ENCODE results near the gene CARD11. TPM values are rescaled to one million over a fixed set of nuclear protein-coding genes. Genes with fewer than 3 reads are reported as not detected.

CARD11 gene
- total and polyA plus RNA-seq, 2 experiments from 2014 or later: 0.15 TPM; not detected in 1

DNA sequence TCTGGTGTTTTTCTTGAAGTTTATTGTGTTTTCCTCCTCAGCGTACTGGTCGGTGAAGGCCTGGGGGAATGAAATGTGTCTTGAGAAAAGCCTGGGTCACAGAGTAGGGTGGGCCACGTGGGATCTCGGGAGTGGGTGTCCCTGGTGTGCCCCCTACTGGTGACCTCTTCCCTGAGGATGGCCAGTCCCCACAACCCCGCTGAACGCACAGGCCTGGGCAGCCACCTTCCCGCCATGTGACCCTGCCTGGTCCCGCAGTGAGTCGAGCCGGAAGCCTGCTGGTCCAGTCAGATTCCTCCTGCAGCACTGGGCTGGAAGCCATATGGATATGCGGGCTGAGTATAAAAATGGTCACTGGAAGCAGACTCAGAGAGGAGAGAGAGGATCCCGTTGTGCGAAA, 146.6 kb downstream of the CARD11 start:
- H3K27ac ChIP-seq: no peak overlapping the region
- no peaks in the 10 kb centered on the region for H3K4me1 ChIP-seq (ENCODE audit: low read depth)
- no peaks in the 10 kb centered on the region for H3K36me3 ChIP-seq
- DNase-seq (ENCODE audit: low read depth in 1 of 2, low spot score in 1 of 2): no peak
- H3K9me3 ChIP-seq (ENCODE audit: low read depth): no peaks in the 10 kb centered on the region
- H3K27me3 ChIP-seq: no peaks in the 10 kb centered on the region
- no peak for TF ChIP-seq CTCF (IDR thresholded peaks at IDR 0.05; ENCODE audit: low read depth, low read length)
- no peak overlapping the region for H3K4me3 ChIP-seq

- no peak for TF ChIP-seq CTCF (IDR thresholded peaks at IDR 0.05; ENCODE audit: low read depth, low read length)
- Histone ChIP-seq H3K4me3 (no peak overlapping the region), H3K27ac (no peak overlapping the region), H3K27me3 (no peaks in the 10 kb centered on the region), H3K4me1 (ENCODE audit: low read depth) (no peaks in the 10 kb centered on the region), H3K9me3 (ENCODE audit: low read depth) (no peaks in the 10 kb centered on the region), H3K36me3 (no peaks in the 10 kb centered on the region)
- DNase-seq (ENCODE audit: low read depth in 1 of 2, low spot score in 1 of 2): no peak
Measured at GRCh38 chr7:2896131-2896530, 147.5 kb downstream of the CARD11 start.

- TF ChIP-seq CTCF (IDR thresholded peaks at IDR 0.05; ENCODE audit: low read depth, low read length): no peak
- no peak for DNase-seq (ENCODE audit: low read depth in 1 of 2, low spot score in 1 of 2)
- no peaks in the 10 kb centered on the region for H3K36me3 ChIP-seq
- no peaks in the 10 kb centered on the region for H3K4me1 ChIP-seq (ENCODE audit: low read depth)
- H3K4me3 ChIP-seq: no peak overlapping the region
- no peak overlapping the region for H3K27ac ChIP-seq
- no peaks in the 10 kb centered on the region for H3K27me3 ChIP-seq
- no peaks in the 10 kb centered on the region for H3K9me3 ChIP-seq (ENCODE audit: low read depth)
Measured at GRCh38 chr7:2894118-2894940, 149.3 kb downstream of the CARD11 start.

- H3K4me3 ChIP-seq: no peak overlapping the region
- no peak overlapping the region for H3K27ac ChIP-seq
- no peak for TF ChIP-seq CTCF (IDR thresholded peaks at IDR 0.05; ENCODE audit: low read depth, low read length)
- H3K36me3 ChIP-seq: no peaks in the 10 kb centered on the region
- DNase-seq (ENCODE audit: low read depth in 1 of 2, low spot score in 1 of 2): no peak
- H3K9me3 ChIP-seq (ENCODE audit: low read depth): no peaks in the 10 kb centered on the region
- H3K4me1 ChIP-seq (ENCODE audit: low read depth): no peaks in the 10 kb centered on the region
- H3K27me3 ChIP-seq: no peaks in the 10 kb centered on the region
Measured at GRCh38 chr7:2893411-2893861, 150.2 kb downstream of the CARD11 start.

GRCh38 chr7:2892549-2892948, 151.1 kb downstream of the CARD11 start:
- H3K27ac ChIP-seq: no peak overlapping the region
- no peaks in the 10 kb centered on the region for H3K27me3 ChIP-seq
- no peaks in the 10 kb centered on the region for H3K9me3 ChIP-seq (ENCODE audit: low read depth)
- no peak for TF ChIP-seq CTCF (IDR thresholded peaks at IDR 0.05; ENCODE audit: low read depth, low read length)
- no peaks in the 10 kb centered on the region for H3K36me3 ChIP-seq
- H3K4me1 ChIP-seq (ENCODE audit: low read depth): no peaks in the 10 kb centered on the region
- no peak overlapping the region for H3K4me3 ChIP-seq
- no peak for DNase-seq (ENCODE audit: low read depth in 1 of 2, low spot score in 1 of 2)

Data from cardiac muscle cell (in vitro differentiated cells and primary cell).